GM10266 (cell line): ENCODE measurements around the gene PLEKHG4B.
"Not testable (repeated sequence)": the region's sequence is repeated elsewhere in the genome, so short reads cannot be mapped to it uniquely, and the experiment has no call there.

Experiments used
- DNase-seq: peaks from one replicate; pipeline ENCODE4 v3.0.0; 2012; ENCODE audit errors: extremely low spot score
- CTCF ChIP-seq: IDR thresholded peaks from 2 replicates; pipeline ENCODE4 v1.5.1; 2012; ENCODE audit warnings: mild to moderate bottlenecking, low read depth; ENCODE audit not compliant: control insufficient read depth, insufficient read depth; ENCODE audit errors: missing control alignments

PLEKHG4B gene

GRCh38 chr5:91556-92263 lies at the start of gene PLEKHG4B:
TSS of gene PLEKHG4B (plus strand) at chr5:92168. CDS start at chr5:92232, 64 bp downstream.
- no peak for DNase-seq
- no peak for TF ChIP-seq CTCF

GRCh38 chr5:42250-42649 lies 49.7 kb upstream of the PLEKHG4B start:
- peak; percentile 16 for TF ChIP-seq CTCF
- no peak for DNase-seq

GRCh38 chr5:48192-48591 lies 43.8 kb upstream of the PLEKHG4B start:
- no peak for TF ChIP-seq CTCF
- DNase-seq: no peak

GRCh38 chr5:49530-49929 lies 42.4 kb upstream of the PLEKHG4B start:
- DNase-seq: not testable (repeated sequence)

GRCh38 chr5:49953-50544 lies 41.9 kb upstream of the PLEKHG4B start:
- no peak for TF ChIP-seq CTCF
- DNase-seq: no peak

GRCh38 chr5:50724-51499 lies 41.1 kb upstream of the PLEKHG4B start:
- TF ChIP-seq CTCF: no peak
- no peak for DNase-seq

GRCh38 chr5:51500-51823 lies 40.5 kb upstream of the PLEKHG4B start:
- no peak for TF ChIP-seq CTCF
- no peak for DNase-seq
